DND-41 (cell line): ENCODE results near the gene WDR86.

Experiments used
- ATAC-seq: fragments of 200-7000 bp; cut with Tn5 transposase; 3 replicates; pipeline ENCODE4 v1.9.1; 2021; ENCODE audit warnings: low read depth; ENCODE audit not compliant: insufficient read depth
- DNase-seq: peaks from one replicate; pipeline ENCODE4 v3.0.0-alpha.2; 2020
- H2AFZ ChIP-seq: 2 replicates; pipeline ENCODE4 v1.6.0; 2012; ENCODE audit warnings: low read depth, low read length
- H3K27ac ChIP-seq: 2 replicates; pipeline ENCODE4 v1.5.1; 2012; ENCODE audit warnings: low read length, inconsistent platforms
- H3K27me3 ChIP-seq: fragments of 200-600 bp; sonication (generic); 2 replicates; pipeline ENCODE4 v1.6.0; 2012; ENCODE audit warnings: low read length, mild to moderate bottlenecking, inconsistent platforms; ENCODE audit not compliant: insufficient read depth, poor library complexity
- H3K36me3 ChIP-seq: 2 replicates; pipeline ENCODE4 v1.5.1; 2012; ENCODE audit warnings: low read length, inconsistent platforms; ENCODE audit not compliant: insufficient read depth
- H3K4me1 ChIP-seq: 2 replicates; pipeline ENCODE4 v1.5.1; 2012; ENCODE audit warnings: mild to moderate bottlenecking, low read length; ENCODE audit not compliant: insufficient read depth
- H3K4me2 ChIP-seq: 2 replicates; pipeline ENCODE4 v1.6.0; 2012; ENCODE audit warnings: mild to moderate bottlenecking, moderate library complexity, low read length, inconsistent platforms; ENCODE audit not compliant: insufficient read depth
- H3K4me3 ChIP-seq, 2 experiments: fragments of 200-600 bp in 1 of 2; shearing (Covaris generic) in 1 of 2; 2 replicates each; pipeline ENCODE4 v1.5.1; 2012 to 2016; ENCODE audit warnings: inconsistent platforms in 2 of 2, low read length in 2 of 2, mild to moderate bottlenecking in 2 of 2, low read depth in 1 of 2, moderate library complexity in 1 of 2
- H3K79me2 ChIP-seq: 2 replicates; pipeline ENCODE4 v1.6.0; 2012; ENCODE audit warnings: low read length, inconsistent platforms; ENCODE audit not compliant: insufficient read depth
- H3K9ac ChIP-seq: 2 replicates; pipeline ENCODE4 v1.6.0; 2012; ENCODE audit warnings: low read depth, mild to moderate bottlenecking, inconsistent platforms, low read length, moderate library complexity
- H3K9me3 ChIP-seq: 2 replicates; pipeline ENCODE4 v1.5.1; 2012; ENCODE audit warnings: low read length, moderate library complexity, mild to moderate bottlenecking, inconsistent platforms; ENCODE audit not compliant: insufficient read depth, severe bottlenecking
- H4K20me1 ChIP-seq: 2 replicates; pipeline ENCODE4 v1.6.0; 2012; ENCODE audit warnings: low read length; ENCODE audit not compliant: insufficient read depth
- EZH2 ChIP-seq: IDR thresholded peaks from 3 replicates; pipeline ENCODE4 v1.6.1; 2012; ENCODE audit warnings: borderline replicate concordance, low read depth, mild to moderate bottlenecking, moderate library complexity, low read length, inconsistent platforms; ENCODE audit not compliant: severe bottlenecking
- TF ChIP-seq, protein P1 (sequence below): IDR thresholded peaks from 2 replicates; pipeline ENCODE4 v1.5.1; 2012; ENCODE audit warnings: borderline replicate concordance, low read length, moderate library complexity, mild to moderate bottlenecking; ENCODE audit not compliant: poor library complexity, severe bottlenecking; ENCODE audit errors: extremely low read depth

Gene WDR86

DNA sequence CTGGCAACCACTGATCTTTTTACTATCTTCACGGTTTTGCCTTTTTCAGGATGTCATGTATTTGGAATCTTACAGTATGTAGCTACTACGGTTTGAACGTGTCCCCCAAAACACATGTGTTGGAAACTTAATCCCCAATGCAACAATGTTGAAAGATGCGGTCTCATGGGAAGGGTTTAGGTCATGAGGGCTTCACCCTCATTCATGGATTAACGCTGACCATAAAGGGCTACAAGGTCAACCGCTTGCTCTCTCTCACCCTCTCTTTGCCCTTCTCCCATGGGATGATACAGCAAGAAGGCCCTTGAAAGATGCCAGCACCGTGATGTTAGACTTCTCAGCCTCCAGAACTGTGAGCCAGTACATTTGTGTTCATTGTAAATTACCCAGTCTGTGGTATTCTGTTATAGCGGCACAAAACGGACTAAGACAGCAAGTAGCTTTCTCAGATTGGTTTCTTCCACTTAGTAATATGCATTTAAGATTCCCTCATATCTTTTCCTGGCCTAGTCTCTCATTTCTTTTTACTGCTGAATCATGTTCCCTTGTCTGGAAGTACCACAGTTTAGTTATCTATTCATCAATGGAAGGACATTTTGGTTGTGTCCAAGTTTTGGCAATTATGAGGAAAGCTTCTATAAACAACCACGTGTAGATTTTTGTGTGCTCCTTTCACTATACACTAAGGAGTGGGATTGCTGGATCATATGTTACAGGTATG, 33.1 kb upstream of the WDR86 start:
- TF ChIP-seq, protein P1, sequence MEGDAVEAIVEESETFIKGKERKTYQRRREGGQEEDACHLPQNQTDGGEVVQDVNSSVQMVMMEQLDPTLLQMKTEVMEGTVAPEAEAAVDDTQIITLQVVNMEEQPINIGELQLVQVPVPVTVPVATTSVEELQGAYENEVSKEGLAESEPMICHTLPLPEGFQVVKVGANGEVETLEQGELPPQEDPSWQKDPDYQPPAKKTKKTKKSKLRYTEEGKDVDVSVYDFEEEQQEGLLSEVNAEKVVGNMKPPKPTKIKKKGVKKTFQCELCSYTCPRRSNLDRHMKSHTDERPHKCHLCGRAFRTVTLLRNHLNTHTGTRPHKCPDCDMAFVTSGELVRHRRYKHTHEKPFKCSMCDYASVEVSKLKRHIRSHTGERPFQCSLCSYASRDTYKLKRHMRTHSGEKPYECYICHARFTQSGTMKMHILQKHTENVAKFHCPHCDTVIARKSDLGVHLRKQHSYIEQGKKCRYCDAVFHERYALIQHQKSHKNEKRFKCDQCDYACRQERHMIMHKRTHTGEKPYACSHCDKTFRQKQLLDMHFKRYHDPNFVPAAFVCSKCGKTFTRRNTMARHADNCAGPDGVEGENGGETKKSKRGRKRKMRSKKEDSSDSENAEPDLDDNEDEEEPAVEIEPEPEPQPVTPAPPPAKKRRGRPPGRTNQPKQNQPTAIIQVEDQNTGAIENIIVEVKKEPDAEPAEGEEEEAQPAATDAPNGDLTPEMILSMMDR = no peak
- TF ChIP-seq EZH2 = no peak
- H2AFZ ChIP-seq = no peak overlapping the region
- no peak overlapping the region for H3K9ac ChIP-seq
- H3K36me3 ChIP-seq = no peaks in the 10 kb centered on the region
- no peaks in the 10 kb centered on the region for H4K20me1 ChIP-seq
- H3K4me2 ChIP-seq = no peak overlapping the region
- DNase-seq (no peak), ATAC-seq (no peak)
- H3K4me3 ChIP-seq = no peak overlapping the region
- H3K27ac ChIP-seq = no peak overlapping the region
- no peaks in the 10 kb centered on the region for H3K27me3 ChIP-seq
- H3K9me3 ChIP-seq = no peaks in the 10 kb centered on the region
- H3K4me1 ChIP-seq = peaks cover 35% of the 10 kb centered on the region
- no peaks in the 10 kb centered on the region for H3K79me2 ChIP-seq

DNA sequence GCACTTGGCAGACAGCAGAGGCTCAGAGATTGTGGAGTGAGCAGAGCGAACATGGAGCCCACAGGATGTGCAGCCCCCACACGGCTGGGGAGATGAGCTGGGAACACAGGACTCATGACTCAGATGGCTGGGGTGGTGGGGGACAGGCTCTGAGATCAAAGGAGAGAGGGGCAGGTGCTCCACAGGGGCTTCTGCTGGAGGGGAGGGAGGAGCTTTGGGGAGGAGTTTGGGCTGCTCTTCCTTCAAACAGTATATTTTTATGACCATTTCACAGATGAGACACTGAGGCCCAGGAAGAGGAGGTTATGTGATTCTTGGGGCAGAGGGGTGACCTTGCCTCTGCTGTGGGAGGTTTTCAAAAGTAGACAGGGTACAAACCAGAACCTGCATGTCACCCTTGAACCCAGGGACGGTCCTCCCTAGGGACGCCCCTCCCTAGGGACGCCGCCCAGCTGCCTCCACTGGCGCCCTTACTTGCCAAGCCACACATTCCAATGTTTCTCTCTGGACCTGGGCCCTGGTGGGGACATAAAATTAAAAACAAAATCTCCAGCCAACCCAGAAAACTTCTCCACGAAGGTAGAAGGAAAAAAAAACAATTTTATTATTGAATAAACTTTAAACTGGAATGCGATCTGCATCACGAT, 31.1 kb upstream of the WDR86 start:
- ATAC-seq = peak; percentile 95
- no peak for TF ChIP-seq EZH2
- TF ChIP-seq, protein P1 = no peak
- Histone ChIP-seq H3K27me3 (no peaks in the 10 kb centered on the region), H3K9me3 (no peaks in the 10 kb centered on the region), H2AFZ (peak overlapping the region; percentile 56), H3K4me1 (peaks cover 35% of the 10 kb centered on the region), H3K79me2 (no peaks in the 10 kb centered on the region), H3K9ac (peak overlapping the region; percentile 48), H3K36me3 (no peaks in the 10 kb centered on the region), H3K4me2 (peak overlapping the region; percentile 49), H3K27ac (peak overlapping the region; percentile 85), H3K4me3 (no peak overlapping the region), H4K20me1 (no peaks in the 10 kb centered on the region)
- DNase-seq = peak; percentile 88

DNA sequence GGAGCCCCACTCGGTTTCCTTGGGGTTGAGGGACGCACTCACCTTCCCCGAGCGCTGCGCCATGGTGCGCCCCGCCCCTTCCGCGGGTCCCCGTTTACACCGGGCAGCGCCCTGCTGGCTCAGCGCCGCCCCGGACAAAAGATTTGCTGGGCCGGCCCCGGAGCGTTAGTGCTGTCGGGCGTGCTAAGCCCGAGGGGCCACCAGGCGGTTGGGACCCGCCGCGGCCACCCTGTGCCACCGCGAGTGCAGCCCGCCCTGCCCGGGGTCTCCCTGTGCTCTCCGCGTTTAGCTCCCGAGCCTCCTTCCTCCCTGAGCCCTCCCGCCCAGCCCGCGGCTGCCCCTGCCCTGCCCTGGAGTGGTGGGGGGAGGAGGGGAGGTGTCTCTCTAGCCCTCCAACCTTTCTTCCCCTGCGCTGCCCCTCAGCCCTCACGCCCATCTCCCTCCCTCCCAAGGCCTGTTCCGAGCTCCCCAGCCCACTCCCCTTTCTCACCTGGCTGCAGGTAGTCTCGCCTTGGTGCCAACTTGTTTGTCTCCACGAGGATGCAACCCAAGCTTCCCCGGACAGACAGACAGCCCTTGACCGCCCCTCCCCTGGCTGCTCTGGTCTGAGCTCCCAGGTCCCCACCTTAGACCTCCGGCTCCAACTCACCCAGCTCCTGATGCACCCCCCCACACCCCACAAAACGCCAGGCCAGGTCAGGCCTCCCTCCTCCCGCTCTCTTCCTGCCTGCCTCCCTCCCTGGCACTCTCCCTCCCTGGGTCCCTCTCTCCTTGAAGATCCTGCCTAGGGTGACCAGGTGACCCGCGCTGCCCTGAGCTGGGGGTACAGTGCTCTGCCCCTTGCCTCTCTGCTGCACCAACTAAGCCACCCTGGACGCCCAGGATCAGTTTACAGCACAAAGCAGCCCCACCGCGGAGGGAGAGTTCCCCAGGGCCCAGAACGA, 30.3 kb upstream of the WDR86 start, which contains the start of gene CRYGN:
TSS of gene CRYGN (minus strand) at position 287 of the 944 bp plus-strand sequence. CDS start at position 63, 224 bp downstream.
- Histone ChIP-seq H3K9me3 (no peaks in the 10 kb centered on the region), H3K27ac (peak within 1 kb of the TSS; percentile 85), H2AFZ (peak within 1 kb of the TSS; percentile 56; the same call in 1 of the 2 replicates), H4K20me1 (no peaks in the 10 kb centered on the region), H3K4me3 (no peak within 1 kb of the TSS), H3K4me1 (peaks cover 35% of the 10 kb centered on the region), H3K36me3 (no peaks in the 10 kb centered on the region), H3K4me2 (peak within 1 kb of the TSS; percentile 49), H3K79me2 (no peaks in the 10 kb centered on the region), H3K27me3 (no peaks in the 10 kb centered on the region), H3K9ac (peak within 1 kb of the TSS; percentile 48)
- TF ChIP-seq, protein P1 = no peak
- TF ChIP-seq EZH2 = no peak
- ATAC-seq = no peak
- DNase-seq = no peak
